Endothelial cell of umbilical vein (primary cell): ENCODE data around the gene TMEM62. TPM values are rescaled to one million over a fixed set of nuclear protein-coding genes. Genes with fewer than 3 reads are reported as not detected.
"Not testable (repeated sequence)": the region's sequence is repeated elsewhere in the genome, so short reads cannot be mapped to it uniquely, and the experiment has no call there.

Experiments
- BruUV-seq: library from RNA; stranded (reverse); fragments of 400-500 nt; replicated peaks from 2 replicates; lab custom pipeline; 2021; lab: Mats Ljungman, UMichigan
- CTCF ChIA-PET: fragments of 300-600, 350-600 bp; sonication (Branson Sonifier 250); formaldehyde crosslinking; loops from one replicate; lab custom pipeline; 2021; ENCODE audit warnings: antibody characterized with exemption, inconsistent platforms; lab: Charles Lee
- POLR2A ChIA-PET: fragments of 300-600, 350-600 bp; sonication (Branson Sonifier 250); formaldehyde crosslinking; loops from one replicate; lab custom pipeline; 2021; ENCODE audit warnings: antibody characterized with exemption, inconsistent platforms; lab: Charles Lee
- DNase-seq: peaks from one replicate; pipeline ENCODE4 v3.0.0-alpha.2; 2011; ENCODE audit warnings: low read depth, low spot score
- FAIRE-seq: peaks from 2 replicates; lab custom pipeline; 2011; peaks lifted over from hg19 to GRCh38; lab: Jason Lieb, UNC
- H2AFZ ChIP-seq: 2 replicates; pipeline ENCODE4 v1.6.0; 2012; ENCODE audit warnings: low read depth, low read length, control low read depth, inconsistent platforms
- H3K27ac ChIP-seq: 2 replicates; pipeline ENCODE4 v1.5.1; 2011; ENCODE audit warnings: low read depth, mild to moderate bottlenecking, control low read depth, low read length, moderate library complexity; ENCODE audit not compliant: insufficient read depth
- H3K27me3 ChIP-seq, 2 experiments: 2 replicates each; pipeline versions ENCODE4 v1.6.0 to v1.6.1; 2011; ENCODE audit warnings: low read length in 2 of 2, mixed read lengths in 1 of 2; ENCODE audit not compliant: control insufficient read depth in 2 of 2, insufficient read depth in 2 of 2
- H3K36me3 ChIP-seq, 2 experiments: 2 replicates in 1 of 2; 3 replicates in 1 of 2; pipeline ENCODE4 v1.5.1; 2011; ENCODE audit warnings: low read length in 2 of 2, mild to moderate bottlenecking in 1 of 2, moderate library complexity in 1 of 2; ENCODE audit not compliant: control insufficient read depth in 2 of 2, insufficient read depth in 2 of 2; ENCODE audit errors: extremely low read depth in 1 of 2
- H3K4me1 ChIP-seq: 3 replicates; pipeline ENCODE4 v1.5.1; 2011; ENCODE audit warnings: mild to moderate bottlenecking, low read length; ENCODE audit not compliant: control insufficient read depth, insufficient read depth; ENCODE audit errors: extremely low read depth
- H3K4me2 ChIP-seq: 2 replicates; pipeline ENCODE4 v1.6.1; 2011; ENCODE audit warnings: low read length, control low read depth, mixed read lengths; ENCODE audit not compliant: insufficient read depth
- H3K4me3 ChIP-seq, 3 experiments: fragments of 200-600 bp in 1 of 3; sonication (generic), shearing (Covaris generic) in 1 of 3; replicated peaks in 1 of 3; 2 replicates each; pipeline ENCODE4 v1.5.1; 2011 to 2016; ENCODE audit warnings: control low read depth in 3 of 3, low read length in 3 of 3, mild to moderate bottlenecking in 2 of 3, inconsistent platforms in 1 of 3, low read depth in 1 of 3, moderate library complexity in 1 of 3; ENCODE audit not compliant: insufficient read depth in 1 of 3
- H3K79me2 ChIP-seq: 2 replicates; pipeline ENCODE4 v1.6.0; 2012; ENCODE audit warnings: low read length, inconsistent platforms; ENCODE audit not compliant: control insufficient read depth, insufficient read depth
- H3K9ac ChIP-seq: replicated peaks from 2 replicates; pipeline ENCODE3; 2011; ENCODE audit warnings: low read length, control low read depth; ENCODE audit not compliant: insufficient read depth; ENCODE audit errors: extremely low read depth
- H3K9me1 ChIP-seq: replicated peaks from 3 replicates; pipeline ENCODE4 v1.6.0; 2011; ENCODE audit warnings: mild to moderate bottlenecking, low read length; ENCODE audit not compliant: control insufficient read depth, insufficient read depth; ENCODE audit errors: extremely low read depth
- H3K9me3 ChIP-seq: replicated peaks from 2 replicates; pipeline ENCODE4 v1.5.1; 2012; ENCODE audit warnings: low read length, inconsistent platforms; ENCODE audit not compliant: control insufficient read depth, insufficient read depth
- H4K20me1 ChIP-seq: replicated peaks from 2 replicates; pipeline ENCODE3; 2011; ENCODE audit warnings: mild to moderate bottlenecking, low read length; ENCODE audit not compliant: control insufficient read depth, insufficient read depth; ENCODE audit errors: extremely low read depth
- EZH2 ChIP-seq: IDR thresholded peaks from 2 replicates; pipeline ENCODE4 v1.6.1; 2012; ENCODE audit warnings: borderline replicate concordance, low read depth, mild to moderate bottlenecking, moderate library complexity, low read length, inconsistent platforms; ENCODE audit not compliant: severe bottlenecking
- FOS ChIP-seq: IDR thresholded peaks from 2 replicates; pipeline ENCODE4 v1.6.1; 2011; ENCODE audit warnings: mild to moderate bottlenecking, low read length, moderate library complexity, borderline replicate concordance; ENCODE audit not compliant: insufficient read depth
- GATA2 ChIP-seq: IDR thresholded peaks from 2 replicates; pipeline ENCODE4 v1.7.0; 2011; ENCODE audit warnings: low read depth, mild to moderate bottlenecking, moderate library complexity, mixed read lengths, low read length; ENCODE audit not compliant: insufficient read length, insufficient read depth
- JUN ChIP-seq: IDR thresholded peaks from 2 replicates; pipeline ENCODE4 v1.6.1; 2011; ENCODE audit warnings: borderline replicate concordance, low read depth; ENCODE audit not compliant: insufficient read length, insufficient read depth
- MYC ChIP-seq: IDR thresholded peaks from one replicate; pipeline ENCODE4 v1.6.1; 2011; ENCODE audit warnings: mild to moderate bottlenecking, low read depth, low read length
- POLR2A ChIP-seq: IDR thresholded peaks from 2 replicates; pipeline ENCODE4 v1.6.1; 2012; ENCODE audit warnings: low read depth, mild to moderate bottlenecking, control low read depth, low read length
- POLR2AphosphoS5 ChIP-seq: IDR thresholded peaks from 2 replicates; pipeline ENCODE4 v1.6.1; 2012; ENCODE audit warnings: low read depth, mild to moderate bottlenecking, control low read depth, low read length, moderate library complexity; ENCODE audit not compliant: insufficient read depth
- dilution Hi-C: fragments of 300-500 bp; cut with MboI; formaldehyde crosslinking; loops from one replicate; pipeline ENCODE4 v1.15.0; 2019; ENCODE audit warnings: low sequenced_read_pairs; ENCODE audit not compliant: extremely low pct_ligation_motif_present
- intact Hi-C: fragments of 100-400 bp; cut with micrococcal nuclease; formaldehyde crosslinking; loops from one replicate; pipeline ENCODE4 v1.10.0; 2022
- polyA plus RNA-seq, 4 experiments: library from polyadenylated mRNA; depleted of rRNA in 3 of 4; stranded (reverse) in 3 of 4; unstranded in 1 of 4; fragments of >200 nt; gene quantifications; 2 replicates each; pipeline versions ENCODE4 v1.2.1 to v1.2.3, GENCODE V29; 2011 to 2012; ENCODE audit warnings: missing spikeins in 1 of 4
- total RNA-seq: library from RNA; stranded (reverse); gene quantifications from 2 replicates; pipeline ENCODE4 v1.2.3, GENCODE V29; 2021
- TF ChIP-seq, protein P1 (sequence below): IDR thresholded peaks from 2 replicates; pipeline ENCODE4 v1.6.1; 2011; ENCODE audit not compliant: insufficient read depth, insufficient read length
- TF ChIP-seq, protein P2 (sequence below), 2 donors: IDR thresholded peaks; 1 replicate in 1 of 2; 2 replicates in 1 of 2; pipeline ENCODE4 v1.5.1; 2011; ENCODE audit warnings: low read length in 2 of 2, mild to moderate bottlenecking in 2 of 2, moderate library complexity in 2 of 2, control low read depth in 1 of 2, inconsistent platforms in 1 of 2, low read depth in 1 of 2; ENCODE audit not compliant: insufficient read depth in 1 of 2; ENCODE audit errors: extremely low read depth in 1 of 2

The TMEM62 gene
- total and polyA plus RNA-seq, 2 donors (not counting 3 experiments of a cell fraction or from before 2014, with no cell fraction given): 10.4 to 22.2 TPM

DNA sequence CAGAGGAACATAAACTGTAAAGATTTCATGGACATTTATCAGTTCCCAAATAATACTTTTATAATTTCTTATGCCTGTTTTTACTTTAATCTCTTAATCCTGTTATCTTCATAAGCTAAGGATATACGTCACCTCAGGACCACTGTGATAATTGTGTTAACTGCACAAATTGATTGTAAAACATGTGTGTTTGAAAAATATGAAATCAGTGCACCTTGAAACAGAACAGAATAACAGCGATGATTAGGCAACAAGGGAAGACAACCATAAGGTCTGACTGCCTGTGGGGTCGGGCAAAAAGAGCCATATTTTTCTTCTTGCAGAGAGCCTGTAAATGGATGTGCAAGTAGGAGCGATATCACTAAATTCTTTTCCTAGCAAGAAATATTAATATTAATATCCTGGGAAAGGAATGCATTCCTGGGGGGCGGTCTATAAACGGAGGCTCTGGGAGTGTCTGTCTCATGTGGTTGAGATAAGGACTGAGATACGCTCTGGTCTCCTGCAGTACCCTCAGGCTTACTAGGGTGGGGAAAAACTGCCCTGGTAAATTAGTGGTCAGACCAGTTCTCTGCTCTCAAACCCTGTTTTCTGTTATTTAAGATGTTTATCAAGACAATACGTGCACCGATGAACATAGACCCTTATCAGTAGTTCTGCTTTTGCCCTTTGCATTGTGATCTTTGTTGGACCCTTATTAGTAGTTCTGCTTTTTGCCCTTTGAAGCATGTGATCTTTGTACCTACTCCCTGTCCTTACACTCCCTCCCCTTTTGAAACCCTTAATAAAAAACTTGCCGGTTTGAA is 5.0 kb upstream of the TMEM62 start:
- DNase-seq, H3K9me1 ChIP-seq, BruUV-seq, H3K79me2 ChIP-seq, H3K9me3 ChIP-seq, H3K9ac ChIP-seq, CTCF ChIA-PET, H3K27ac ChIP-seq, intact Hi-C loops, H3K4me1 ChIP-seq, dilution Hi-C loops, H2AFZ ChIP-seq, H3K27me3 ChIP-seq, POLR2A ChIA-PET, H4K20me1 ChIP-seq, H3K36me3 ChIP-seq, FAIRE-seq, H3K4me3 ChIP-seq, H3K4me2 ChIP-seq: not testable (repeated sequence)

DNA sequence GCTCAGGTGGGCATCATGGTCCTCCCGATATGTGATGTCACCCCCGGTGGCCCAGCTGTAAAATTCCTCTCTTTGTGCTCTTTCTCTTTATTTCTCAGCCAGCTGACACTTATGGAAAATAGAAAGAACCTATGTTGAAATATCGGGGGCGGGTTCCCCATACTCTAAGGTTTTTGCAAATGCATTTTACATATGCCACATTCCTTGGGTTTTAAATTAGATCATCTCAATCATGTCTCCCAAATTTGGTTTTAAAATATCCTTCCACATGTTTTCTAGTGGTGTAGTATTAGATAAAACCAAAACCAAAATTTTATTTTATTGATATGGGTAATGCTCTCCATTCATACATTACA is 4.4 kb upstream of the TMEM62 start:
- H3K9ac ChIP-seq: no peak overlapping the region
- TF ChIP-seq MYC: no peak
- TF ChIP-seq, protein P1, sequence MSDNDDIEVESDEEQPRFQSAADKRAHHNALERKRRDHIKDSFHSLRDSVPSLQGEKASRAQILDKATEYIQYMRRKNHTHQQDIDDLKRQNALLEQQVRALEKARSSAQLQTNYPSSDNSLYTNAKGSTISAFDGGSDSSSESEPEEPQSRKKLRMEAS: no peak
- TF ChIP-seq, protein P2, sequence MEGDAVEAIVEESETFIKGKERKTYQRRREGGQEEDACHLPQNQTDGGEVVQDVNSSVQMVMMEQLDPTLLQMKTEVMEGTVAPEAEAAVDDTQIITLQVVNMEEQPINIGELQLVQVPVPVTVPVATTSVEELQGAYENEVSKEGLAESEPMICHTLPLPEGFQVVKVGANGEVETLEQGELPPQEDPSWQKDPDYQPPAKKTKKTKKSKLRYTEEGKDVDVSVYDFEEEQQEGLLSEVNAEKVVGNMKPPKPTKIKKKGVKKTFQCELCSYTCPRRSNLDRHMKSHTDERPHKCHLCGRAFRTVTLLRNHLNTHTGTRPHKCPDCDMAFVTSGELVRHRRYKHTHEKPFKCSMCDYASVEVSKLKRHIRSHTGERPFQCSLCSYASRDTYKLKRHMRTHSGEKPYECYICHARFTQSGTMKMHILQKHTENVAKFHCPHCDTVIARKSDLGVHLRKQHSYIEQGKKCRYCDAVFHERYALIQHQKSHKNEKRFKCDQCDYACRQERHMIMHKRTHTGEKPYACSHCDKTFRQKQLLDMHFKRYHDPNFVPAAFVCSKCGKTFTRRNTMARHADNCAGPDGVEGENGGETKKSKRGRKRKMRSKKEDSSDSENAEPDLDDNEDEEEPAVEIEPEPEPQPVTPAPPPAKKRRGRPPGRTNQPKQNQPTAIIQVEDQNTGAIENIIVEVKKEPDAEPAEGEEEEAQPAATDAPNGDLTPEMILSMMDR (IDR thresholded peaks at IDR 0.05; ENCODE audit: extremely low read depth in 1 of 2, insufficient read depth in 1 of 2, low read depth in 1 of 2, low read length in 2 of 2): no peak
- no peak for TF ChIP-seq GATA2
- TF ChIP-seq POLR2A: no peak
- TF ChIP-seq EZH2: no peak
- no peak for TF ChIP-seq FOS
- no peak for TF ChIP-seq JUN
- no peak for TF ChIP-seq POLR2AphosphoS5
- H4K20me1 ChIP-seq: no peaks in the 10 kb centered on the region
- no peaks in the 10 kb centered on the region for H3K9me3 ChIP-seq
- no TSS peak for BruUV-seq
- dilution Hi-C loops (no loop called here), intact Hi-C loops (no loop called here)
- H3K4me1 ChIP-seq: peaks cover 7% of the 10 kb centered on the region
- no peak overlapping the region for H2AFZ ChIP-seq
- no peaks in the 10 kb centered on the region for H3K9me1 ChIP-seq
- POLR2A ChIA-PET: no interaction called here
- H3K4me2 ChIP-seq: no peak overlapping the region
- H3K27me3 ChIP-seq: no peaks in the 10 kb centered on the region
- H3K36me3 ChIP-seq: no peaks in the 10 kb centered on the region
- DNase-seq (no peak), FAIRE-seq (no peak)
- H3K27ac ChIP-seq: no peak overlapping the region
- no peaks in the 10 kb centered on the region for H3K79me2 ChIP-seq
- H3K4me3 ChIP-seq: no peak overlapping the region
- CTCF ChIA-PET: no interaction called here
